ENCODE measurements around the gene ERMP1.

The ERMP1 gene

GRCh38 chr9:5848372-5848882, 15.5 kb upstream of the ERMP1 start:
- TF ChIP-seq, protein P1, sequence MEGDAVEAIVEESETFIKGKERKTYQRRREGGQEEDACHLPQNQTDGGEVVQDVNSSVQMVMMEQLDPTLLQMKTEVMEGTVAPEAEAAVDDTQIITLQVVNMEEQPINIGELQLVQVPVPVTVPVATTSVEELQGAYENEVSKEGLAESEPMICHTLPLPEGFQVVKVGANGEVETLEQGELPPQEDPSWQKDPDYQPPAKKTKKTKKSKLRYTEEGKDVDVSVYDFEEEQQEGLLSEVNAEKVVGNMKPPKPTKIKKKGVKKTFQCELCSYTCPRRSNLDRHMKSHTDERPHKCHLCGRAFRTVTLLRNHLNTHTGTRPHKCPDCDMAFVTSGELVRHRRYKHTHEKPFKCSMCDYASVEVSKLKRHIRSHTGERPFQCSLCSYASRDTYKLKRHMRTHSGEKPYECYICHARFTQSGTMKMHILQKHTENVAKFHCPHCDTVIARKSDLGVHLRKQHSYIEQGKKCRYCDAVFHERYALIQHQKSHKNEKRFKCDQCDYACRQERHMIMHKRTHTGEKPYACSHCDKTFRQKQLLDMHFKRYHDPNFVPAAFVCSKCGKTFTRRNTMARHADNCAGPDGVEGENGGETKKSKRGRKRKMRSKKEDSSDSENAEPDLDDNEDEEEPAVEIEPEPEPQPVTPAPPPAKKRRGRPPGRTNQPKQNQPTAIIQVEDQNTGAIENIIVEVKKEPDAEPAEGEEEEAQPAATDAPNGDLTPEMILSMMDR (IDR thresholded peaks at IDR 0.05; ENCODE audit: control insufficient read depth, insufficient read depth, low read depth, low read length, missing control alignments) = no peak
- DNase-seq (ENCODE audit: low read depth) = no peak
- no peak overlapping the region for H3K4me3 ChIP-seq (ENCODE audit: control insufficient read depth, low read depth, low read length)

- no peak overlapping the region for H3K4me3 ChIP-seq (ENCODE audit: control insufficient read depth, low read depth, low read length)
- TF ChIP-seq, protein P1 (IDR thresholded peaks at IDR 0.05; ENCODE audit: control insufficient read depth, insufficient read depth, low read depth, low read length, missing control alignments) = no peak
- no peak for DNase-seq (ENCODE audit: low read depth)
These were observed 13.6 kb upstream of the ERMP1 start for GRCh38 chr9:5846501-5846921.

DNA sequence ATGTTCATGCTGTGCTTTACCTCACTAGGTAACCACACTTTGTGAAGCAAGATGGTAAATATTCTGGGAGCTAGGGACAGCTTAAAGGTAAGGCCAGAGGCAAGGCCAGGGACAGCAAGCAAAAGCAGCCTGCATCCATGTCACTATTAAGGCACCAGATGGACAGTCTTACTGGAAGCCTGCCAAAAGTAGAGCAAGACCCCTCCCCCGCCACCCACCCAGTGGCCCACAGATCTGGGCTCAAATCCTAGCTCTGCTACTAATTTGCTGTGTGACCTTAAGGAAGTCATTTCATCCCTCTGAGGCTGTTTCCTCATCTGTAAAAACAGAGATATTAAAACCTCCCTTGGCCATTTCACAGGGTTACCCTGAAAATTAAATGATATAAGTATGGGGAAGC, 13.2 kb upstream of the ERMP1 start:
- DNase-seq (ENCODE audit: low read depth) = no peak
- TF ChIP-seq, protein P1 (IDR thresholded peaks at IDR 0.05; ENCODE audit: control insufficient read depth, insufficient read depth, low read depth, low read length, missing control alignments) = no peak
- no peak overlapping the region for H3K4me3 ChIP-seq (ENCODE audit: control insufficient read depth, low read depth, low read length)

DNA sequence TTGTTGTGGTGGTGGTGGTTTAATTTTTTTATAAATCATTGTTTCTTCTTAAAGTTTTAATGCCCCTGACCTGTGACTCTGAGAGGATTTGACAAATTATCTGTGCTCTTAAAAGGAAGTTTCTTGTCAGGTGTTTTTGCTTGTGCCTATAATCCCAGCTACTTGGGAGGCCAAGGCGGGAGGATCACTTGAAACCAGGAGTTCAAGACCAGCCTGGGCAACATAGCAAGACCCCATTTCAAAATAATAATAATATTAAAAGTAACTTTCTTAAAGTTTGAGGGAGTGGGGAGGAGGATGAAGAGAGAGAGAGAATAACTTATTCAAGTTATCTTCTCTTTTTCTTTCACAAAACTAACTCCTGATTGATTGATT, 12.2 kb upstream of the ERMP1 start:
- TF ChIP-seq, protein P1 (IDR thresholded peaks at IDR 0.05; ENCODE audit: control insufficient read depth, insufficient read depth, low read depth, low read length, missing control alignments) = no peak
- no peak overlapping the region for H3K4me3 ChIP-seq (ENCODE audit: control insufficient read depth, low read depth, low read length)
- DNase-seq (ENCODE audit: low read depth) = no peak

DNA sequence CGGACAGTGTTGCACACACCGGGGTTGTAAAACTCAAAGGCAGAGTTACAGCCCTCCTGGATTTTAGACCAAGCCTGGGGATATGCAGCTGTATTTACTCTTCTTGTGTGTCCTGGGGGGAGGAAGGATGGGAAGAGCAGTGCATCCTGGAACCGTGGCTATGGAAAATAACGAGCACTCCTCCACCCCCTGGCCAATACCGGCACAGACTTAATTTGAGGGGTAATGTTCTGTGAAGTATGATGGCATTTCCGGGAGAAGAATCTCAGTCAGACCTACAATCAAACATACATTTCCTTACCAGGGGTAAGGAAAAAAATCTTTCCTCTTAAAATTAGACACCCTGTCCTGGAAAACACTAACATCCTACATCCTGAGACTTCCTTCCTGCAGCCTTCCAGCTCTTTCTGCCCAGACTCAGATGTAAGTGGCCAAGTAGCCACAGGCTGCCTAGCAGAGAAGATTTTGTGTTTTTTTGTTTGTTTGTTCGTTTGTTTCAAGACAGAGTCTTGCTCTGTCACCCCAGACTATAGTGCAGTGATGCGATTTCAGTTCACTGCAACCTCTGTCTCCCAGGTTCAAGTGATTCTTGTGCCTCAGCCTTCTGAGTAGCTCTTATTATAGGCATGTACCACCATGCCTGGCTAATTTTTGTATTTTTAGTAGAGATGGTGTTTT, 11.0 kb upstream of the ERMP1 start:
- H3K4me3 ChIP-seq (ENCODE audit: control insufficient read depth, low read depth, low read length) = no peak overlapping the region
- TF ChIP-seq, protein P1 (IDR thresholded peaks at IDR 0.05; ENCODE audit: control insufficient read depth, insufficient read depth, low read depth, low read length, missing control alignments) = no peak
- no peak for DNase-seq (ENCODE audit: low read depth)

GRCh38 chr9:5842929-5843793, 10.2 kb upstream of the ERMP1 start:
- no peak overlapping the region for H3K4me3 ChIP-seq (ENCODE audit: control insufficient read depth, low read depth, low read length)
- DNase-seq (ENCODE audit: low read depth) = no peak
- TF ChIP-seq, protein P1 (IDR thresholded peaks at IDR 0.05; ENCODE audit: control insufficient read depth, insufficient read depth, low read depth, low read length, missing control alignments) = no peak

All from AG09309 (cell line).